Gastroesophageal sphincter (tissue), 4 donors: ENCODE data around the gene CGGBP1. TPM values are rescaled to one million over a fixed set of nuclear protein-coding genes. Genes with fewer than 3 reads are reported as not detected.
"Not testable (repeated sequence)": the region's sequence is repeated elsewhere in the genome, so short reads cannot be mapped to it uniquely, and the experiment has no call there.

Experiments used
- ATAC-seq: fragments of 150-250 bp; one replicate; pipeline ENCODE4 v1.9.1; 2016; ENCODE audit warnings: mild to moderate bottlenecking, moderate library complexity
- H3K27ac ChIP-seq, 4 donors: fragments of 200-600 bp; sonication (generic) in 3 of 4; 1 replicate in 3 of 4; 2 replicates in 1 of 4; pipeline ENCODE4 v1.5.1; 2016 to 2019
- H3K27me3 ChIP-seq: fragments of 200-600 bp; sonication (generic); one replicate; pipeline ENCODE4 v1.5.1; 2019
- H3K36me3 ChIP-seq, 2 donors: fragments of 200-600 bp; sonication (generic); one replicate each; pipeline ENCODE4 v1.5.1; 2019; ENCODE audit warnings: control low read depth in 1 of 2
- H3K4me1 ChIP-seq, 3 donors: fragments of 200-600 bp; sonication (generic); 1 replicate in 2 of 3; 2 replicates in 1 of 3; pipeline ENCODE4 v1.5.1; 2016 to 2019; ENCODE audit warnings: control low read depth in 2 of 3
- H3K4me3 ChIP-seq, 2 donors: fragments of 200-600 bp; sonication (generic); one replicate each; pipeline ENCODE4 v1.5.1; 2019; ENCODE audit warnings: mild to moderate bottlenecking in 1 of 2, moderate library complexity in 1 of 2
- H3K9me3 ChIP-seq, 3 donors: fragments of 200-600 bp; sonication (generic); one replicate each; pipeline ENCODE4 v1.5.1; 2017 to 2019; ENCODE audit warnings: control low read depth in 2 of 3
- CTCF ChIP-seq, 4 experiments: fragments of 200-600 bp in 2 of 4; fragments of 450-650 bp in 2 of 4; sonication (generic) in 1 of 4; IDR thresholded peaks; one replicate each; pipeline ENCODE4 v1.5.1; 2017 to 2019; ENCODE audit warnings: antibody characterized with exemption in 4 of 4, mild to moderate bottlenecking in 2 of 4, moderate library complexity in 2 of 4
- EP300 ChIP-seq: sonication (generic); formaldehyde crosslinking; IDR thresholded peaks from one replicate; pipeline ENCODE4 v1.6.1; 2017; ENCODE audit warnings: antibody characterized with exemption, mild to moderate bottlenecking
- POLR2A ChIP-seq, 2 donors: fragments of 450-650 bp; IDR thresholded peaks; one replicate each; pipeline ENCODE4 v1.6.1; 2017; ENCODE audit warnings: antibody characterized with exemption in 2 of 2, mild to moderate bottlenecking in 2 of 2, moderate library complexity in 1 of 2
- POLR2AphosphoS5 ChIP-seq: sonication (generic); formaldehyde crosslinking; IDR thresholded peaks from one replicate; pipeline ENCODE4 v1.6.1; 2017; ENCODE audit warnings: antibody characterized with exemption
- WGBS, 2 donors: methylation state at CpG; one replicate each; pipeline ENCODE4 v1.1.5; 2018; ENCODE audit warnings: low coverage in 1 of 2; 5-methylcytosine and 5-hydroxymethylcytosine counted together
- total RNA-seq, 4 donors: library from RNA; depleted of rRNA; stranded (reverse); fragments of >200 nt; gene quantifications; one replicate each; pipeline ENCODE4 v1.1.0, GENCODE V29; 2016

The CGGBP1 gene
- total RNA-seq, 4 donors from 2014 or later: 53.8 to 95.3 (median 67.8) TPM

- no peak overlapping the region for H3K4me3 ChIP-seq
- no peaks in the 10 kb centered on the region for H3K36me3 ChIP-seq
- TF ChIP-seq CTCF (IDR thresholded peaks at IDR 0.05) (no peak), POLR2AphosphoS5 (no peak), POLR2A (IDR thresholded peaks at IDR 0.05) (no peak), EP300 (no peak)
- H3K4me1 ChIP-seq: no peaks in the 10 kb centered on the region
- 51 to 71% methylated on average over 4 of the region's 4 CpGs for WGBS, 2 donors
- ATAC-seq: no peak
- H3K27me3 ChIP-seq: no peaks in the 10 kb centered on the region
- no peak overlapping the region for H3K27ac ChIP-seq
- peaks cover 0 to 15% (median 0%) of the 10 kb centered on the region in 3 donors for H3K9me3 ChIP-seq
Measured at GRCh38 chr3:88025001-88025552, 33.7 kb downstream of the CGGBP1 start.

- no peaks in the 10 kb centered on the region for H3K36me3 ChIP-seq
- WGBS, 2 donors: 63 to 79% methylated on average over 2 of the region's 2 CpGs
- TF ChIP-seq POLR2A (IDR thresholded peaks at IDR 0.05): no peak
- TF ChIP-seq POLR2AphosphoS5: no peak
- TF ChIP-seq CTCF (IDR thresholded peaks at IDR 0.05): no peak
- TF ChIP-seq EP300: no peak
- no peaks in the 10 kb centered on the region for H3K27me3 ChIP-seq
- H3K27ac ChIP-seq: no peak overlapping the region
- no peak overlapping the region for H3K4me3 ChIP-seq
- no peaks in the 10 kb centered on the region for H3K4me1 ChIP-seq
- H3K9me3 ChIP-seq: no peaks in the 10 kb centered on the region
- ATAC-seq: no peak
Measured at GRCh38 chr3:88019024-88019423, 39.8 kb downstream of the CGGBP1 start.

GRCh38 chr3:88015656-88016055 is 43.1 kb downstream of the CGGBP1 start:
- WGBS, 2 donors: 80% methylated on average over 1 of the region's 35 CpGs; no CpG with 5 or more reads in 1 of the 2 donors
- not testable (repeated sequence) for ATAC-seq

GRCh38 chr3:88013592-88013991 is 45.2 kb downstream of the CGGBP1 start:
- Histone ChIP-seq H3K27ac (no peak overlapping the region), H3K9me3 (no peaks in the 10 kb centered on the region), H3K27me3 (no peaks in the 10 kb centered on the region), H3K4me3 (no peak overlapping the region), H3K4me1 (no peaks in the 10 kb centered on the region), H3K36me3 (no peaks in the 10 kb centered on the region)
- TF ChIP-seq POLR2A (IDR thresholded peaks at IDR 0.05) (no peak), CTCF (IDR thresholded peaks at IDR 0.05) (no peak), EP300 (no peak), POLR2AphosphoS5 (no peak)
- no peak for ATAC-seq
- WGBS, 2 donors: 54 to 68% methylated on average over 2 of the region's 2 CpGs

More at GRCh38 chr3:88015656-88016055, 43.1 kb downstream of the CGGBP1 start:
- not testable (repeated sequence) for H3K4me3 ChIP-seq, H3K36me3 ChIP-seq, H3K4me1 ChIP-seq, H3K9me3 ChIP-seq, H3K27me3 ChIP-seq, H3K27ac ChIP-seq

- H3K4me1 ChIP-seq: no peaks in the 10 kb centered on the region
Measured at GRCh38 chr3:88010810-88011209, 48.0 kb downstream of the CGGBP1 start.

More at GRCh38 chr3:88010810-88011209, 48.0 kb downstream of the CGGBP1 start:
- 67 to 91% methylated on average over 5 of the region's 5 CpGs for WGBS, 2 donors
- TF ChIP-seq POLR2A (IDR thresholded peaks at IDR 0.05) (no peak), EP300 (no peak), CTCF (IDR thresholded peaks at IDR 0.05) (no peak), POLR2AphosphoS5 (no peak)
- no peak overlapping the region for H3K4me3 ChIP-seq
- no peaks in the 10 kb centered on the region for H3K36me3 ChIP-seq
- H3K27ac ChIP-seq: no peak overlapping the region
- H3K9me3 ChIP-seq: no peaks in the 10 kb centered on the region
- H3K27me3 ChIP-seq: no peaks in the 10 kb centered on the region
- ATAC-seq: no peak
